AG04449 (cell line): ENCODE results near the gene GDPD5.
"Not testable (repeated sequence)": the region's sequence is repeated elsewhere in the genome, so short reads cannot be mapped to it uniquely, and the experiment has no call there.

ENCODE experiments used
- CTCF ChIA-PET: fragments of 350-600 bp; formaldehyde crosslinking; extraction: SDS; loops from one replicate; lab custom pipeline; 2021; ENCODE audit warnings: antibody characterized with exemption; lab: Yijun Ruan, JAX
- POLR2A ChIA-PET: fragments of 400-600, 350-600 bp; formaldehyde crosslinking; extraction: SDS; loops from one replicate; lab custom pipeline; 2020; ENCODE audit warnings: antibody characterized with exemption, inconsistent platforms; lab: Yijun Ruan, JAX
- DNase-seq: peaks from one replicate; pipeline ENCODE4 v3.0.0-alpha.2; 2010; ENCODE audit warnings: low read depth, low spot score
- H3K4me3 ChIP-seq: 2 replicates; pipeline ENCODE4 v1.5.1; 2011; ENCODE audit warnings: low read depth, mild to moderate bottlenecking, control low read depth, low read length
- TF ChIP-seq, protein P1 (sequence below): IDR thresholded peaks from one replicate; pipeline ENCODE4 v1.5.1; 2011; ENCODE audit warnings: mild to moderate bottlenecking, moderate library complexity, low read length, control low read depth, inconsistent platforms; ENCODE audit not compliant: insufficient read depth; ENCODE audit errors: missing control alignments

GDPD5 gene

DNA sequence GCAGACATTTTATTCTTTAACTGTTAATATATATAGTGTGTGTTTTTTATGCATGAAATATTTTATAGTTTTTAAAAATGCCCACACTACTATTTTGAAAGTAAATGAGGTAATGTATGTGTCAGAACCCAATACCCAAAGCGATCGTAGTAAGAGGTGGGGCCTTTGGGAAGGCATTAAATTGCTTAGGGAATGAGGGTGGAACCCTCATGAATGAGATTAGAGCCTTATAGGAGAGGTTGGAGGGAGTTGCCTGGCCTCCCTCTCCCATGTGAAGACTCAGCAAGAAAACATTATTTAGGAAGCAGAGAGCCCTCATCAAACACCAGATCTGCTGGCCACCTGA is 103.9 kb downstream of the GDPD5 start:
- TF ChIP-seq, protein P1, sequence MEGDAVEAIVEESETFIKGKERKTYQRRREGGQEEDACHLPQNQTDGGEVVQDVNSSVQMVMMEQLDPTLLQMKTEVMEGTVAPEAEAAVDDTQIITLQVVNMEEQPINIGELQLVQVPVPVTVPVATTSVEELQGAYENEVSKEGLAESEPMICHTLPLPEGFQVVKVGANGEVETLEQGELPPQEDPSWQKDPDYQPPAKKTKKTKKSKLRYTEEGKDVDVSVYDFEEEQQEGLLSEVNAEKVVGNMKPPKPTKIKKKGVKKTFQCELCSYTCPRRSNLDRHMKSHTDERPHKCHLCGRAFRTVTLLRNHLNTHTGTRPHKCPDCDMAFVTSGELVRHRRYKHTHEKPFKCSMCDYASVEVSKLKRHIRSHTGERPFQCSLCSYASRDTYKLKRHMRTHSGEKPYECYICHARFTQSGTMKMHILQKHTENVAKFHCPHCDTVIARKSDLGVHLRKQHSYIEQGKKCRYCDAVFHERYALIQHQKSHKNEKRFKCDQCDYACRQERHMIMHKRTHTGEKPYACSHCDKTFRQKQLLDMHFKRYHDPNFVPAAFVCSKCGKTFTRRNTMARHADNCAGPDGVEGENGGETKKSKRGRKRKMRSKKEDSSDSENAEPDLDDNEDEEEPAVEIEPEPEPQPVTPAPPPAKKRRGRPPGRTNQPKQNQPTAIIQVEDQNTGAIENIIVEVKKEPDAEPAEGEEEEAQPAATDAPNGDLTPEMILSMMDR: no peak
- ChIA-PET CTCF (interaction anchor here (0.8 to 7.3 kb wide), 5 partner anchors 7 to 110 kb away, joined by 3 to 90 read pairs (median 3); no protein-coding TSS in a partner anchor), POLR2A (no interaction called here)
- DNase-seq: no peak
- no peak overlapping the region for H3K4me3 ChIP-seq

DNA sequence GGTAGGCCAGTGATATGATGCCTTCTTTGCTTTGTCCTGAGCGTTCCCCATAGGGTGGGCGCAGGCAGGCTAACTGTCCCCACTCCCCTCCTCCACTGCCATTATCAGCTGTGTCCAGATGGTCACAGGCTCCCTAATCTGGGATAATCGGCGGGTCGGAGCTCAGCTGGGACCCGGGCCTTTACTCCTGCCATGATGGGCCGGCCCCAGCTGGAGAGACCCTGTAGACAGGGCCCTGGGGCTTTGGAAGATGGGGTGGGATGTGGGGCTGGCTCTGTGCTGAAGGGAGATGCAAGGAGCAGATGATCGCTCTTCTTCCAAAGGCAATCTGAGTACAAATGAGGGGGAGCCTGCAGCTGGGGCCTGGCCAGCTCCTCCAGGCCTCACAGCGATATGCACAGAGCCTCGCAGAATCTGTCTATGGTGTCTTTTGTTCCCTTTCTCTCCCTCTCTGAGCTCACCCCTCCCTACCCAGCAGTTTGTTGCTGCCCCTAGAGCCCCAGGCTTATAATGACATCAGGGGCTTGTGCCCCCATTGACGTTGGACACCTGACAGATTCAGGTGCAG is 104.6 kb downstream of the GDPD5 start:
- TF ChIP-seq, protein P1: no peak
- POLR2A ChIA-PET: no interaction called here
- no peak overlapping the region for H3K4me3 ChIP-seq
- no peak for DNase-seq
- CTCF ChIA-PET: interaction anchor here (0.9 to 7.3 kb wide), 4 partner anchors 8 to 126 kb away, joined by 3 to 90 read pairs (median 6); no protein-coding TSS in a partner anchor

DNA sequence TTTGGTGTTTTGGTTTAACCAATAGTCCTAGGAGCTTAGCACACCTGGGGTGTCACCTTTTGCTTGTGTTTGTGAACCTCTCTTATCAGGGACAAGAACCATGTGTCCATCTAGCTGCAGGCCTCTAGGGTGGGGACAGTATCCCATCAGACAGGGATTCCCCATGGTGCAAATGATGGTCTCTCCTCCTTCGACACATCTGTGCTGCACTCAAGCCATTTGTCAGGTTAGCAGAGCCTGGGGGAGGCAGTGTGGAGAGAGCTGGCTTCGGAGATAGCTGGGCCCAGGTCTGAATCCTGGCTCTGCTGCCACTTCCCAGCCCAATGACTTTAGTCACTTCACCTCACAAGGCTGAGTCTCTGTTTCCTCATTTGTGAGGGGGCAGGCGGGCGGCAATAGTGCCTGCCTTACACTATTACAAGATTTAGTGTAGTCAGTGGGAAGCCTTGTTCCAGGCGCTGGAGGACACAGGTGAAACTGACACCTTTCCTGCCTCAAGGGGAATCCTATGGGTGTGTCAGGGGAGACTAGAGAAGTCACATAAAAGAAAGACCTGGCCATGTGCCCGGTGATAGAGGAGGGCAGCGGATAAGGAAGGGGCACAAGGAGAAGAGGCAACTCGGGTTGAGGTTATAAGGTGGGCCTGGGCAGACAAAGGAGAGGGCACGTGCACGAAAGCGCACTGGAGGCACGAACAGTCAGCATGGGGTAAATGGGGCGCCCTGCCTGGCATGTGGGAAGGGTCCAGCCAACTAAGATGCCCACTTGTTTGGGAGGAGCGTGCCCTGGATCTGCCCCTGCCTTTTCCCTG is 105.3 kb downstream of the GDPD5 start:
- TF ChIP-seq, protein P1: no peak
- ChIA-PET CTCF (interaction anchor here (0.9 to 7.3 kb wide), 5 partner anchors 9 to 126 kb away, joined by 3 to 90 read pairs (median 3); no protein-coding TSS in a partner anchor), POLR2A (no interaction called here)
- H3K4me3 ChIP-seq: no peak overlapping the region
- no peak for DNase-seq

DNA sequence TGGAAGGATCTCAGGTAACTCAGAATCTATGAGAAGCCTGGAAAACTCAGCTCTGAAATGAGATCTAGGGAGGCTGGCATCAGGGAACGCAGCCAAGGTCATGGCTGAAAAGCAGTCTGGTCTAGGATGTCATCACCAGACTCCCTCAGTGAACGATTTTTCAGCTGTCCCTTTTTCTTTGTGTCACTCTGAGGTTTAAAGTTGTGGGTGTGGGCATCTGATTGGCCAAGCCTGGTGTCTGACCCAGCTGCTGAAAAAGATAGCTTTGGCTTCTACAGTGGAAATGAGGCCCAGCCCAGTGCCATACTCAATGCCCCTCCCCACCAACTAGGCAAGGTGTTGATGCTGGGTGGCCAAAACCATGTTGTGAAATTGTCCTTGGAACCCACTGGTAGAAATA is 111.9 kb downstream of the GDPD5 start:
- TF ChIP-seq, protein P1: no peak
- H3K4me3 ChIP-seq: no peak overlapping the region
- no peak for DNase-seq
- CTCF ChIA-PET: interaction anchor here (1.0 to 6.7 kb wide), 5 partner anchors 16 to 133 kb away, joined by 4 to 42 read pairs (median 9); no protein-coding TSS in a partner anchor
- POLR2A ChIA-PET: interaction anchor here (1.0 kb wide), 1 partner anchor 13 kb away, joined by 3 read pairs; no protein-coding TSS in a partner anchor

DNA sequence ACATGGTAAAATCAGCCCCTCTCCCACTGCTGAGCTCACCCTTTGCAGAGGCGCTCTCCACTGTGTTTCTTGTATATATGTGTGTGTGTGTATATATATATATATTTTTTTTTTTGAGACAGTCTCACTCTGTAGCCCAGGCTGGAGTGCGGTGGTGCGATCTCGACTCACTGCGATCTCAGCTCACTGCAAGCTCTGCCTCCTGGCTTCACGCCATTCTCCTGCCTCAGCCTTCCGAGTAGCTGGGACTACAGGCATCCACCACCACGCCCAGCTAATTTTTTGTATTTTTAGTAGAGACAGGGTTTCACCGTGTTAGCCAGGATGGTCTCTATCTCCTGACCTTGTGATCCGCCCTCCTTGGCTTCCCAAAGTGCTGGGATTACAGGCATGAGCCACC is 112.6 kb downstream of the GDPD5 start:
- CTCF ChIA-PET: interaction anchor here (0.8 to 6.7 kb wide), 6 partner anchors 13 to 134 kb away, joined by 3 to 42 read pairs (median 6); no protein-coding TSS in a partner anchor
- POLR2A ChIA-PET: interaction anchor here (1.0 kb wide), 1 partner anchor 13 kb away, joined by 3 read pairs; no protein-coding TSS in a partner anchor
- not testable (repeated sequence) for DNase-seq, H3K4me3 ChIP-seq

DNA sequence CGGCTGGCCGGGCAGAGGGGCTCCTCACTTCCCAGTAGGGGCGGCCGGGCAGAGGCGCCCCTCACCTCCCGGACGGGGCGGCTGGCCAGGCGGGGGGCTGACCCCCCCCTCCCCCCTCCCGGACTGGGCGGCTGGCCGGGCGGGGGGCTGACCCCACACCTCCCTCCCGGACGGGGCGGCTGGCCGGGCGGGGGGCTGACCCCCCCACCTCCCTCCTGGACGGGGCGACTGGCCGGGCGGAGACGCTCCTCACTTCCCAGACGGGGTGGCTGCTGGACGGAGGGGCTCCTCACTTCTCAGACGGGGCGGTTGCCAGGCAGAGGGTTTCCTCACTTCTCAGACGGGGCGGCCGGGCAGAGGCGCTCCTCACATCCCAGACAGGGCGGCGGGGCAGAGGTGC is 115.8 kb downstream of the GDPD5 start:
- POLR2A ChIA-PET, H3K4me3 ChIP-seq, CTCF ChIA-PET, DNase-seq: not testable (repeated sequence)

DNA sequence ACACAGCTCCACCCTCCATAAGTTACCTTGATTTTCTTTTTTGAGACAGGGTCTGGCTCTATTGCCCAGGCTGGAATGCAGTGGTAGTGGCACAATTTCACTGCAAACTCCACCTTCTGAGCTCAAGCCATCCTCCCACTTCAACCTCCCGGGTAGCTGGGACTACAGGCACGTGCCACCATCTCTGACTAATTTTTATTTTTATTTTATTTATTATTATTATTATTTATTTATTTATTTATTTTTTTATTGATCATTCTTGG is 116.9 kb downstream of the GDPD5 start:
- H3K4me3 ChIP-seq: no peak overlapping the region
- ChIA-PET CTCF (interaction anchor here (1.3 to 7.1 kb wide), 16 partner anchors 9 to 150 kb away, joined by 3 to 122 read pairs (median 7); partner anchors contain the start of genes GDPD5, KLHL35 and RPS3), POLR2A (interaction anchor here (0.7 kb wide), 1 partner anchor 967 kb away, joined by 3 read pairs; no protein-coding TSS in a partner anchor)
- TF ChIP-seq, protein P1: no peak
- DNase-seq: no peak
